HG02943 (cell line): Measurements from ENCODE around the gene ETV1.

Experiments
- ATAC-seq: cut with Tn5 transposase; IDR thresholded peaks from one replicate; pipeline ENCODE4 v1.9.1; 2021; ENCODE audit warnings: mild to moderate bottlenecking, low read depth, moderate library complexity; ENCODE audit not compliant: unreplicated experiment

The ETV1 gene

DNA sequence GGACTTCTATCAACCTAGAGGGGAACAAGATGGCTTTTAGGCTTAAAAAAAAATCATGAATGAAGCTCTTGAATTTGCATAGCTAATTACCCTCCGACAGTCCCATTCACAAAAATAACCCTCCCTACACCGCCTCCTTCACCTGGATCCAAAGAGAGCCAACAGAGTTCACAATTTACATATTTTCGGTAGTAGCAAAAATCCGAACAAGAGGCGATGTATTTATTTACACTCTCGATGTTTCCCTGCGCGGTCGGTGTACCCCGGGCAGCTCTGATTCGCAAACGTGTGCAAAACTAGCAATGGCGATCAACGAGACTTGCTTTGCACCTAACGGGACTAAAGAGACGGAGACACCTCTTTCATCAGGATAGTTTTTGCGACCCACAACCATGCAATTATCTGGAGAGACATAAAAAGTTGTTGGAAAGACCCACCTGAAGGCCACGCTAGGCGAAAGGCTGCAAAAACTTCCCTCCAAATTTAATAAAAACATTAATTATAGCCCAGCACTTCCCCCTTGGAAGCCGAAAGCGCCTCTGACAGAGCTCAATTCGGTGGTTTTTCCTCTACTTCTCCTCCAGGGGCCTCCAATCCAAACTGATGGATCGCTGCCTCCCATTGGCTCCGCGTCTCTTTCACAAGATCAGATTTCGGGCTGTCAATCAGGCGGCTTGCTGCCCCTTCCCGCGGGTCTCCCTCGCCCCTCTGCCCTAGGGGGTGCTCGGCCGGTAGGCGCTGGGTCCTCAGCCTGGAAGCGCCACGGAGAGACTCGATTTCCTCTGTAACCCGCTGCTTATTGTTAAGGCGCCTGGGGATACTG is at the start of gene ETV1:
Gene ETV1, minus strand, starts transcription at position 541 of the 823 bp plus-strand sequence. CDS start 614 bp downstream, outside the sequence.
- ATAC-seq, result no peak

DNA sequence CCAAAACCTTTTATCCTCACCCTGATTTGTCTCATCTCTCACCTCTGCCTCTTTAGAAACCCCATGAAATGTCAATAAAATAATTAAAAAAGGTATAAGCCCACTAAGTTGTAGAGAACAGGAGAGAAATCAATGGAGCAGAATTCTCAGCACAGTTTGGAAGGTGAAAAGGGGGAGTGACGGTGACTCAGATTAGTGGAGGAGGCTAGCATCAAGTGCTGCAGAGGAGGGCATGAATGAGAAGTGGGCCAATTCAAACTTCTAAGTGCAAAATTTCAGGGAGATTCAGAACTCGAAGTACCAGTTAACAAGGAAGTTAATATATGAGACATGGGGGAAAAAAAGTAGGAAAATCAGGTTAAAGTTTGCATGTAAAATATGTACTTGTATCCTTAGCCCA is 34.9 kb upstream of the ETV1 start:
- no peak for ATAC-seq

DNA sequence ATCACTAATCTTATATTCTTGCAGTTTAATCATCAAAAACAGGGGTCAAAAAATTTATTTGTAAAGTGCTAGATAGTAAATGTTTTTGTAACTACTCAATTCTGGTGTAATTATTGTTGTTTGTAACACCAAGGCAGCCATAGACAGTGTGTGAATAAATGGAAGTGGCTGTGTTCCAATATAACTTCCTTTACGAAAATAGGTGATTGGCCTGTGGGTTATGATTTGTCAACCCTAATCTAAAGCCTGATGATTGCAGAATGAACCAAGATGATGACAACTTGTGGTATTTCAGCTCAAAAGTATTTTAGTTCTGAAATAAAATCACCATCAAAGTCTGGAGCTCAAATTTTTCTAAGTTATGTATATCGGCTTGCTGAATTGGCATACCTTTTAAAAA is 34.4 kb upstream of the ETV1 start:
- ATAC-seq, result no peak

DNA sequence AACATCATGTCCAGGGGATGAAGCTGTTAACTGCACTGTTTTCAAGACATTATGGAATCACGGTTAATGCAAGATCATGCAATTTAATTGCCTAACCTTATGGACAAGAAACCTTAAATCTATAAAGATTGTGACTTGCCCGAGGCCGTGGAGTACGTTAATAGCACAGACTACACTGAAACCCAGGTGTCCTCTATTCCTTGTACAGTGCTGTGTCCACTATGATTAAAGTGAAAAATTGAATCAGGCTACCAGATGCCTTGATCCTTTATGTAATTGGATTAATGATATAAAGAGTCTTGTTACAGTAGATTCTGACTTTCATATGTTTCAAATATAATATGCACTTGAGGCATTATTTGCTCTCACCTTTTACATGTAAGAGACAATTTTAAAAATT is 33.9 kb upstream of the ETV1 start:
- ATAC-seq, result no peak

DNA sequence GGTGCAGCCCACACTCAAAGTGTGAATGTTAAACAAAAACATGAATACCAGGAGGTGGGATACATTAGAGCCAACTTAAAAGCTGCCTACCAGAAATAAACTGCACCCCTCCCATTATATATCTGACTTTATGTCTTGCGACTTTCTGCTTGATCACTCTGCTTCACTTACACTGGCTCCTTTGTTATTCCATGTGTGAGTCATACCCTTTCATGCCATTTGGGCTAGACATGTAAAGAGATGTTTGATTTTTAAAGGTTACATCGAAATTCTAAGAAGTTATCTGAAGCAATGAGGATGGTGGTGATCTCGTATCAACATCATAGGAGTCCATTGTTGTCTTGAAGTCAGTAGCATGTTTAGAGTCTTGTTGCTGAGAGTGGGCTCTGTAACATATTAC is 31.6 kb upstream of the ETV1 start:
- ATAC-seq, result no peak

DNA sequence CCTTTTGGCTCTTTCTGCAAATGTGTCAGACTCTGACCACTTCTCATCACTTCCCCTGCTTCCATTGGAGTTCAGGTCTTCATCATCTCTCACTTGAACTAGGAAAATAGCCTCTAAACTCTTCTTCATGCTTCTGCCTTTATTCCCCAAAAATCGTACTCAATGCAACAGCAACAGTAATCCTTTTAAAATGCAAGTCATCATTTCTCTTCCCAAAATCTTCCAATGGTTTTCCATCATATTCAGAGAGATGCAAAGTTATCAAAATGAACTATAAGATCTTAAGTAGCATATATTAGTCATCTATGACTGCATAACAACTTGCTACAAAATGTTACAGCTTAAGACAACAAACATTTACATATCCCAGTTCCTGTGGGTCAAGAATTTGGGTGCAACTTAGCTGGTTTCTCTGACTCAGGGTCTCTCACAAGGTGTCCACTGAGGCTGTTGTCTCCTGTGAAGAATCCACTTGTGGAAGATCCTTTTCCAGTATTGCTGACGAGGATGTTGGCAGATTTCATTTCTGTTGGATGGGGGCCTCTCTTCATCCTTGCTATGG is 31.0 kb upstream of the ETV1 start:
- no peak for ATAC-seq

DNA sequence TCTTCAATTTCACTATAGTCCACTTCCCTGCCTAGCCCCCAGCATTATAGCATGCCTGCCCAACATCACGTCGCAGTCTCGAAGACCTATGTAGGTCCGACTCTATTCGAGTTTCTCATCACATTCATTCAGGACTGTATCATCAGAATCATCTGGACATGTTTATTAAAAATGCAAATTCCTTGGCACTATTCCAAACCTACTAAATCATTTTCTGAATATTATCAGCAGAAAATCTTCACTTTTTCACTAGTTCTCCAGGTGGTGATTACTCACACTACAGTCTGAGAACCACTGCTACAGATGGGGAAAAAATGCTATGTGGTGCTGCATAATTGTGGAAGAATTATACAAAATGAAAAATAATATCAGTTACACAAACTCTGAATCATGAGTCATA is 29.3 kb upstream of the ETV1 start:
- ATAC-seq, result no peak

DNA sequence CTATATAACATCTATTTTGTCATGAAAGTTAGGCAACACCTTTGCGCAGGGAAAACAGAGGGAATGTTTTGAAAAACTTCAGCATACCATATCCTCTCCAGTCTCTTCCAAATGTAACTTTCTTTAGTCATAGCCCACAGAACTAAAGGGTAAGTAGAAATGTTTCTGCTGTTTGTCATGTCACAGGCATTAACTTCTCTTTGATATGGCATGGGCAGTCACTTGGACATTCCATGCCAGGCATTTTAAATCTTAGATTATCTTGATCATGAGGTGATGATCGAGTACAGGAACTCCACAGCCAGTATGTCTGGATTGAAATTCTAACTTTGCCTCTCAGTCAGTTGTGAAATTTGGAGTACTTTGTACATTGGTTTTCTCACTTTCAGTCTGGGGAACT is 27.5 kb upstream of the ETV1 start:
- ATAC-seq, result no peak

DNA sequence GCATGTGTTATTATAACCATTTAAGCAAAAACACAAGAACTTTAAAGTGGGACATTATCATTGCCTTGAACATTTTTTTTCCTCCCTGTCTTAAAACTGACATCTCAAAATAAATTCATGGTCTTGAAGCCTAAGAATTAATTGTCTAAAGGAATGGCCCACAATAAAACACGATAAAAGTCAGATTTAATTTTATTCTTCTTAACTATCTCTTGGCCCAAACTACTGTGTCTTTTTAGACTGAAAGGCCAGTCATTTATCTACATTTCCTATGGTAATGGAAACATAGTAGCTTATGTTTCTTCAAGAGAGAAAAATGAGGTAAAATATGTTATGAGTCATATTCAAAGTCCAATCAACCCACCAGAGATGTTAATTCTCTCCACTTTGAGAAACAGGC is 24.4 kb upstream of the ETV1 start:
- no peak for ATAC-seq

DNA sequence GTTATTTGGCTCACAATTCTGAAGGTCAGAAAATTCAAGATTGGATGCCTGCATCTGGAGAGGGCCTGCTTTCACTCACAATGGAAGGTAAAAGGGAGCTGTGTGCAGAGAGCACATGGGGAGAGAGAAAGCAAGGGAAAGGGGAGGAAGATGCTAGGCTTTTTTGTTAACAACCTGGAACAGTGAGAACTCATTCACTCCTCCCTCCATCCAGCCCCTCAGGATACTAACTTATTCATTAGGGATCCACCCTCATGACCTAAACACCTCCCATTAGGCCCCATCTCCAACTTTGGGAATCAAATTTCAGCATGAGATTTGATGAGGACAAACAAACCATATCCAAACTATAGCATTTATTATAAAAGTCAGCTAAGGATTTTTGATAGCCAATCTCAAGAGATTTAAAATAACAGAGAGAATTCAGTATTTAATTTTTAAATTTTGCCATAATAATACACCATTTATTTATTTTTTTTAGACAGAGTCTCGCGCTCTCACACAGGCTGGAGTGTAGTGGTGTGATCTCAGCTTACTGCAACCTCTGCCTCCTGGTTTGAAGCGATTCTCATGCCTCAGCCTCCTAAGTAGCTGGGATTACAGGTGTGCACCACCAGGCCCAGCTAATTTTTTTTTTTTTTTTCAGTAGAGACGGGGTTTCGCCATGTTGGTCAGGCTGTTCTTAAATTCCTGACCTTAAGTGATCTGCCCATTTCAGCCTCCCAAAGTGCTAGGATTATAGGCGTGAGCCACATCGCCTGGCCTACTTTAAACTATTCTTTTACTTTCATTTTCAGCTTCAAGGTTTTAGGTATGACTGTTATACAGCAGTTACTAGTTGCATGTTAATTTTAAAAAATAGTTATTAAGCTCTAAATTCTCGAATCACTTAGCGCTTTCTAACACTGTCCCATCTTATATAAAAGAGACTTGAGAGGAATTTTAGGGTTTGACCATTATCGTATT is 20.3 kb upstream of the ETV1 start:
- no peak for ATAC-seq

DNA sequence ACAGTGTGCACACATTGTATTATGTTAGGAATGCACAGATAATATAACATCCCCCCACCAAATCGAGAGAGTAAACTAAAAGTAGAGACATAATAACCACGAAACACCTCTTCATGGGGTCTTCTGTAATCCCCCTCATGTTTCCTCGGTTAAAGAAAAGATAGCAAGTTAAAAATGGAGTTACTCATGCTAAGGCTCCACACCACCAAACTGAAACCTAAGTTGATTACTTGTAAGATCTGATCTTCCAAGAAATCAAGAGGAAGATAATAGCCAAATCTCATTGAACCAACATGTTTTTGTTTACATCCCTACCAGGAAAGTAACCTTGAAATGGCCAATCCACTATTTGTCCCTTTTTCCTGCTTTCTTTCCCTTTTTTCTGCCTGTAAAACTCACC is 11.7 kb upstream of the ETV1 start:
- no peak for ATAC-seq

DNA sequence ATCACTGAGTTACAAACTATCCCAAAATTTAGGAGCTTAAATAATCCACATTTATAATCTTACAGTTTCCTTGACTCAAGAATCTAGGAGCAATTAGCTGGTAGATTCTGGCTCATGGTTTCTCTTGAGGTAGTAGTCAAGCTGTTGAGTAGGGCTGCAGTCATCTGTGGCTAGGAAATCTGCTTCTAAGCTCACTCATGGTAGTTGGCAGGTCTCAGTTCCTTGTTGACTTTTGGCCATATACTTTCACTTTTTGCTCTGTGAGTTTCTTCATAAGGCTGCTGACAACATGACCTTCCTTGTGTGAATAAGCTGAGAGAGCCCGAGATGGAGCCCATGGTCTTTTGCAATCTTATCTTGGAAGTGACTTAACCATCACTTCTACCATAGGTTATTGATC is 10.8 kb upstream of the ETV1 start:
- ATAC-seq, result no peak

DNA sequence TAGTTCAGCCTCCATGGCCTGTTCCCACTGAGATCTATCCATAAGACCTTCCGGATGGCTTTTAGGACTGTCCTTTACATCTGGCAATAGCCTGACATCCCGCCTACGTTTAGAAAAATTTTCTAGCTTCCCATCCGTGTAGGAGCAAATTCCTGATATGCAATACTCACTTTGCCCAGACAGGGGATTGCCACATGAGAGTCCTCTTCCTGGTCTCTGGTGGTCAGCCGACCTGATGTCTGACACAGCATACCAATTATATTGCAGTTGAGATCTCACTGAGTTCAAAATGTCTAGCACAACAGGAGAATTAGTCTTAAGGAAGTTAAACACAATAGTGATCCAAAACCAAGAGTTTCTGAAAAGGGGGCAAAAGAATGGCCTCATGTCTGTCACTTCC is 9.4 kb upstream of the ETV1 start:
- no peak for ATAC-seq

DNA sequence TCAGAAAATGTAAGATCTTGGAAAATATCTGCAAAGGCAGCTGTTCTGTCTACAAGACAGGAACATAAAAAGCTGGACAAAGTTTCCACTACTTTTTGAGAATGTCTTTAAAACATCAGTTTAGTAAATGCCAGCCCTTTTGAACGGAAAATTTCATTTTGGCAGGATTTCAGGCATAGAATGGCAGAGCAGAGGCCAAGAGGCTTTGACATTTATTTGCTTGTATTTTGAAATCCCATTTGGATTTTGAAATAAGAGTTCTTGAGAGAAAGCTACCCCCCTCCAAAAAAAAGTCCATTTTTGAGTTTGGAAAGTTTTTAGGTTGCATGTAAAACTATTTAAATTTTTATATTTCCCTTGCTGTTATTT is 3.1 kb upstream of the ETV1 start:
- no peak for ATAC-seq

DNA sequence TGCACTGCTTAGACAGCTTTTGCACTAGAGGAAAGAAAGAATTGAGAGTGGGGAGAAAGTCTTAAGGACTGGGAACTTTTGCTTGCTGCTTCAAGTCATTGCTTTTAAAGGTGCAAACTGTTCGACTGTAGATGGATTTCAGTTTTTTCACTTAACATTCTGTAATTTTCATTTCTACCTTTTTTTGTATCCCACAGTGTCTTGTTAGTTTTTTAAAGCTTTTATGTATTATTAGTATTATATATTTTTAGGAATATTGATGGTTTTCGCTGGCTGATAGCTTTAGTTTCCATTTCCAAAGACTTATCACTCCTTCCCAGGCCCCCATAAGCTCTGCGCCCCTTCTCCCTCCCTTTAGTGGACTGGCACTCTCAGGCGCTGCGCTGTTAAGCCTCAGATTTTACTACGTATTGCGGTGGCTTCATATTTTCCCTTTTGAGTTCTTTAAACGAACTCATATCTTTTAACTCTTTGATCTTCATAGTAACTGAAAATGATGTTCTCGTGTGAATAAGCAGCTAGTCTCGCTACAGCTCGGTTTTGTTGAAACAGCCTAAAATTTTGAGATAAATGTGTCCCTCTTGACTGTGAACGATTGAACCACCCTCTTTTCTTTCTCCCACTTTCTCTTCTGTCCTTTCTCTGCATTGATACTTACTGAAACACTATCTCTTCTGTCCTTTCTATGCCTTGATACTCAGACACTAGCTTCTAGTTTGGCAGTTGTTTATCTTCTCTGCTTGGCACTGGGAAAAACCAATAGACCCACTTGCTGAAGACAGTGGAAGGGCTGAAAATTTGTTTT is 2.5 kb upstream of the ETV1 start:
- no peak for ATAC-seq

DNA sequence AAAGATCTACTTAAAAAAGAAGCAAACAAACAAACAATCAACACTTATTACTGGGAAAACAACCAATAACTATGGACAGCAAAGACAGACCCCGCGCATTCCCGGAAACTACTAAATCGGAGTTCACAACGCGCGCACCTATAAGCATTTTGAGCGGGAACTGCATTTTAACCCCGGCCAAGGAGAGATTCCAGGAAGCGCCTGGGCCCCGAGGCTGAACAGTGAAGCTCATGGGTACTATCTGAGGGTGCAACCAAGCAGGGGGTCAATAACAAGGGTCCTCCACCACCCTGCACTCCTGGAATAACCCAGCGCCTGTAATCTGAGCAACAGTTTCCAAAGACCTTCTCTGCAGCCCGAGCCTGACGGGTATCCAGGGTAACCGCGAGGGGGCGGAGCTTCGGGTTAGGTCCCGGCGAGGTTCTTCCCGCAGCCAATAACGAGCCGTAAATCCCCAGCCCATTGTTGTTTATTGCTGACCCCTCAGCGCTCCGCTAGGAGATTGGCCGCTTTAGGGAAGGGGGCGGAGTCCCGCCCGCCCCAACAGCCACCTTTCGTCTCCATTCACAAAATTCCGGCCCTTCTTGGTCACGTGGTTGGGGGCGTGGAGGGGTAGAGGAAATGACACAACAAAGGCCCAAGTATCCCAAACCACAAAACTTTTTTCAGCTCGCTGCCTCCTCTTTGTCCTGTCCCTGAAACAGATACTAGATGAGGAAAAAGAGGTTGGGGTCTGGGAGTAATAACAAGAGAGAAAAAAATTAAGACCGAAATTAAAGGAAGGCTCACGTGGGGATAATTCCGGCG is 1.7 kb upstream of the ETV1 start:
- peak; percentile 74 for ATAC-seq

DNA sequence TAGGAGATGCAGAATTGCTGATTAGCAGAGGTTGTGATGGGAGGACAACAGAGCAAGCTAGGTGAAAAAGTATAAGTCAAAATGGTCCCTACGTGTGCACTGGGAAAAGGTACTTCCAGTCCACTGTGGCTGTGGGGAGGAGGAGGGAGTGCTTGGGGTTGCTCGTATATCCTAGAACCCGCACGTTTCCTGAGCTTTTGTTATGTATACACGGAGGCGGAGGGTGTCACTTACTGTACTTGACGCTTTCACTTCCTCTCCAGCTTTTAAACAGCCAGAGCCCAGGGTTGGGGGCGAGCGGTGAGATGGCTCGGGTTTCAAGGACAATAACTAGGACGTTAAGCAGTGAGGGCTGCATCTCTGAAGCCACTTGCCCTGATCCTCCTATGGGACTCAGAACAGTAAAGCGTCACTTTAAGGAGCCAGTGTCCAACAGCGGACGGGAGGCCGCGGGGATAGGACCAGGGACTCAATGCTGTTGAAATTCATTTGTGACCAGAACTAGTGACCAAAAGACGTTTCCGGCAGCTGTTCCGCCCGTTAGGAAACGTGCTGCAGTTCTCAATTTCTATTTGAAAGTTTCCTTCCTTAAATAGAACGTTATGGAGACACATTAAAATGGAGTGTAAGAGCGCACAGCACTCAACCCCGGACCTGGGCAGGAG is 985 bp upstream of the ETV1 start:
- peak; percentile 58 for ATAC-seq

DNA sequence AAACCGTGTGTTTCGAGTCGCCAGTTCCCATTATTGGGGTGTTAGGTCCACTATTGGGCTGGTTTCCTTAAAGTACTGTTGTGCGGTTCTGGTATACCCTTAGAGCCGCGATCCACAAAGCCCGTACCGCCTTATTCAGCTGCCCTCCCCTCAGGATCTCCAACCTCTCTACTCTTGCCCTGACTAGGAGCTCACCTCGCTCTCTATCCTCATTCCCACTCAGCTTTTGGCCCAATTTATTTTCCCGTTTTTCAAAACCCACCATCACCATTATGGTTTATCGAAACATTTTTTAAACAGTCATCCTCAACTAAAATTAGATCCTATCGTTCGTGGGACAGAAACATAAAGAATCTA is 461 bp upstream of the ETV1 start:
- no peak for ATAC-seq

DNA sequence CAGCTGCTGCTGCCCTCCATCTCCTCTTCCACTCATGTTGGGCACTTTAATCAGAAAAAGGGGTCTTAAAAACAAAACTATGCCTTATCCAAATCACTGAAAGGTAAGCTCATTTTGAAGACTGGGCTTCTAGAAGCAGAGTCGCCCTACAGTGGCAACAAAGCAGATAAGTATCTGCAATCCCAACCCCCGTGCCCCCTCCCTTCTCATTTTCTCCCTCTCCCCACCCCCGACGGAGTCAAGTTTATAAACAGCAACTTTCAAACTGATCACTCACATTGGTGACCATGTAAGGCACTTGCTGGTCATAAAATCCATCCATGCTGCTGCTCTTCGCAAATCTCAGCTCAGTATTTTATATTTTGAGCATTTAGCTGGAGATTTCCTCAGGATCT is 738 bp downstream of the ETV1 start:
- ATAC-seq, result no peak
